NCI-H1930 (cell line): ENCODE data around the gene HEMGN.

ENCODE experiments used
- DNase-seq, 2 experiments: peaks; one replicate each; lab custom pipeline; 2025; lab: John Stamatoyannopoulos, UW

The HEMGN gene

GRCh38 chr9:97895695-97896332 is 42.2 kb downstream of the HEMGN start:
- DNase-seq: no peak

GRCh38 chr9:97895211-97895610 is 42.8 kb downstream of the HEMGN start:
- DNase-seq: no peak

GRCh38 chr9:97892421-97892820 is 45.6 kb downstream of the HEMGN start:
- no peak for DNase-seq

- DNase-seq: no peak
Measured at GRCh38 chr9:97891736-97892135, 46.2 kb downstream of the HEMGN start.

GRCh38 chr9:97889941-97890887 is 47.8 kb downstream of the HEMGN start:
- DNase-seq: no peak

- no peak for DNase-seq
Measured at GRCh38 chr9:97880336-97880735, 57.6 kb downstream of the HEMGN start.
